ENCODE results near the gene POLE4.

Gene POLE4

GRCh38 chr2:74985978-74986609 lies 27.7 kb downstream of the POLE4 start:
- DNase-seq = no peak

- DNase-seq = no peak
Observed at GRCh38 chr2:74991977-74992376, 33.5 kb downstream of the POLE4 start.

- DNase-seq = no peak
Observed at GRCh38 chr2:74999468-74999867, 41.0 kb downstream of the POLE4 start.

GRCh38 chr2:75002007-75002406 lies 43.6 kb downstream of the POLE4 start:
- DNase-seq = no peak

- no peak for DNase-seq
Observed at GRCh38 chr2:75003276-75003675, 44.8 kb downstream of the POLE4 start.

GRCh38 chr2:75003773-75004172 lies 45.3 kb downstream of the POLE4 start:
- no peak for DNase-seq

GRCh38 chr2:75006041-75006440 lies 47.6 kb downstream of the POLE4 start:
- DNase-seq = no peak

GRCh38 chr2:75007061-75007460 lies 48.6 kb downstream of the POLE4 start:
- DNase-seq = no peak

GRCh38 chr2:75007819-75008218 lies 49.4 kb downstream of the POLE4 start:
- DNase-seq = peak in 1 of 56 donors; percentile 0

- DNase-seq = no peak
Observed at GRCh38 chr2:75010571-75010970, 52.1 kb downstream of the POLE4 start.

- no peak for DNase-seq
Observed at GRCh38 chr2:75012080-75012479, 53.6 kb downstream of the POLE4 start.

- peak in 1 of 56 donors; percentile 15 for DNase-seq
Observed at GRCh38 chr2:75018162-75018561, 59.7 kb downstream of the POLE4 start.

Data from nucleus accumbens (tissue), 56 donors.